ENCODE data around the gene PLCL1.

DNA sequence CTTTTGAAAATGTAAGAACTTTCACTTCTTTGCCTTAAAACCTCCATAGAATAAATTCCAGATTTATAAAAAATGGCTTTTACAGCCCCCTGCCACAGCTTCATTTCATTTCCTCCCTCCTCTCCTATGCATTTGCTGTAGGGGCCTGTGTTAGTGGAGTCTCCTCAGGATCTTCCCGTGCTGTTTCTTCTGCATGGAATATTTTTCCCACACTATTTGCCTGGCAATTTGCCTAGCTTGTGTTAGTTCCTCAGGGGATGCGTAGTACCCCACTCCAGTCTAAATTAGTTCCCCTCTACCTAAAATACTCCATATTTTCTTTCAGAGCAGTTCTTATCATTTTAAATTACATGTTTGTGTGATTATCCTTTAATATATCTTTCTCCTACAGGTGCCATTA, 262.2 kb downstream of the PLCL1 start:
- TF ChIP-seq EZH2 (IDR thresholded peaks at IDR 0.05; ENCODE audit: insufficient read depth, poor library complexity, severe bottlenecking) (no peak), EZH2phosphoT487 (IDR thresholded peaks at IDR 0.05; ENCODE audit: insufficient read depth, low read depth) (no peak)

Measured in GM23248 (cell line).